Subcutaneous abdominal adipose tissue (tissue), 5 donors: Measurements from ENCODE around the gene SMKR1.
"Not testable (repeated sequence)": the region's sequence is repeated elsewhere in the genome, so short reads cannot be mapped to it uniquely, and the experiment has no call there.

Source experiments
- H3K27ac ChIP-seq: one replicate; pipeline ENCODE4 v1.7.0; 2013; ENCODE audit warnings: low read depth, mild to moderate bottlenecking, inconsistent platforms, low read length, moderate library complexity
- H3K27me3 ChIP-seq, 5 donors: one replicate each; pipeline ENCODE4 v1.7.0; 2013; ENCODE audit warnings: low read length in 5 of 5, inconsistent platforms in 1 of 5; ENCODE audit not compliant: control insufficient read depth in 5 of 5, insufficient read depth in 4 of 5
- H3K36me3 ChIP-seq, 5 donors: one replicate each; pipeline ENCODE4 v1.7.0; 2013; ENCODE audit warnings: low read length in 5 of 5; ENCODE audit not compliant: control insufficient read depth in 5 of 5, insufficient read depth in 5 of 5
- H3K4me1 ChIP-seq, 5 donors: one replicate each; pipeline ENCODE4 v1.7.0; 2013; ENCODE audit warnings: low read length in 5 of 5, mild to moderate bottlenecking in 3 of 5, moderate library complexity in 1 of 5; ENCODE audit not compliant: control insufficient read depth in 5 of 5, insufficient read depth in 5 of 5
- H3K4me3 ChIP-seq, 5 donors: one replicate each; pipeline ENCODE4 v1.7.0; 2013; ENCODE audit warnings: low read length in 5 of 5, low read depth in 1 of 5
- H3K9ac ChIP-seq, 5 donors: one replicate each; pipeline ENCODE4 v1.7.0; 2013; ENCODE audit warnings: low read length in 5 of 5, mild to moderate bottlenecking in 4 of 5, moderate library complexity in 3 of 5
- H3K9me3 ChIP-seq, 5 donors: one replicate each; pipeline ENCODE4 v1.7.0; 2013; ENCODE audit warnings: low read length in 5 of 5; ENCODE audit not compliant: control insufficient read depth in 5 of 5
- donor health status: healthy.
- donor health status: healthy.
- donor health status: healthy.
- donor health status: healthy.
- donor health status: healthy.

The SMKR1 gene

GRCh38 chr7:129465080-129465479 lies 37.3 kb upstream of the SMKR1 start:
- Histone ChIP-seq H3K27ac (no peak overlapping the region), H3K36me3 (no peaks in the 10 kb centered on the region), H3K9me3 (no peaks in the 10 kb centered on the region), H3K4me3 (no peak overlapping the region), H3K4me1 (no peaks in the 10 kb centered on the region), H3K27me3 (no peaks in the 10 kb centered on the region), H3K9ac (no peak overlapping the region)

GRCh38 chr7:129466796-129467195 lies 35.5 kb upstream of the SMKR1 start:
- Histone ChIP-seq H3K9me3 (no peaks in the 10 kb centered on the region), H3K36me3 (no peaks in the 10 kb centered on the region), H3K9ac (no peak overlapping the region), H3K27me3 (no peaks in the 10 kb centered on the region), H3K4me1 (no peaks in the 10 kb centered on the region), H3K4me3 (no peak overlapping the region), H3K27ac (no peak overlapping the region)

GRCh38 chr7:129468087-129468486 lies 34.2 kb upstream of the SMKR1 start:
- H3K9ac ChIP-seq: no peak overlapping the region
- H3K4me1 ChIP-seq: no peaks in the 10 kb centered on the region
- no peak overlapping the region for H3K27ac ChIP-seq
- H3K36me3 ChIP-seq: no peaks in the 10 kb centered on the region
- no peaks in the 10 kb centered on the region for H3K9me3 ChIP-seq
- no peak overlapping the region for H3K4me3 ChIP-seq
- no peaks in the 10 kb centered on the region for H3K27me3 ChIP-seq

- no peaks in the 10 kb centered on the region for H3K9me3 ChIP-seq
- H3K27me3 ChIP-seq: no peaks in the 10 kb centered on the region
- no peaks in the 10 kb centered on the region for H3K4me1 ChIP-seq
- H3K4me3 ChIP-seq: no peak overlapping the region
- H3K9ac ChIP-seq: no peak overlapping the region
- no peak overlapping the region for H3K27ac ChIP-seq
- H3K36me3 ChIP-seq: no peaks in the 10 kb centered on the region
Measured at GRCh38 chr7:129468547-129468946, 33.8 kb upstream of the SMKR1 start.

DNA sequence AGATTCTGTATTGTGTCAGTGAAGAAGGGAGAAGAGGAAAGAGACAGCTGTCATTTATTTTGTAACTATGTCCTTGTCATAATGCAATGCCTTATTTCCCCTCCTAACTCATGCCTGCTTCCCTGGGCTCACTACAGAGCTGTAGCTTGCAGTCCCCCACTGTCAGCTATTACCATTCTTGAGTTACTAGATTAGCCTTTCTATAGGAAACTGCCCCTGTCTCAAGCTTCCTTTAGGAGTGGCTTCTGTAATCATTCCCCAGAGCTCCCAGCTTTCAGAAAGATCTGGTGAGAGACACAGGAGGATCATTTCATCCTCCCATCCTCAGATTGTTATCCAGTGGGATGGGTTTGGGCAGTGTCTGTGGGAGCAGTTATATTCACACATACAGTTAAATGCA lies 32.4 kb upstream of the SMKR1 start:
- H3K9me3 ChIP-seq: no peaks in the 10 kb centered on the region
- no peak overlapping the region for H3K4me3 ChIP-seq
- H3K4me1 ChIP-seq: no peaks in the 10 kb centered on the region
- no peak overlapping the region for H3K9ac ChIP-seq
- no peaks in the 10 kb centered on the region for H3K36me3 ChIP-seq
- H3K27me3 ChIP-seq: no peaks in the 10 kb centered on the region
- no peak overlapping the region for H3K27ac ChIP-seq

- Histone ChIP-seq H3K9ac (no peak overlapping the region), H3K36me3 (no peaks in the 10 kb centered on the region), H3K27me3 (no peaks in the 10 kb centered on the region), H3K4me3 (no peak overlapping the region), H3K9me3 (no peaks in the 10 kb centered on the region), H3K4me1 (no peaks in the 10 kb centered on the region), H3K27ac (no peak overlapping the region)
Measured at GRCh38 chr7:129470411-129470810, 31.9 kb upstream of the SMKR1 start.

DNA sequence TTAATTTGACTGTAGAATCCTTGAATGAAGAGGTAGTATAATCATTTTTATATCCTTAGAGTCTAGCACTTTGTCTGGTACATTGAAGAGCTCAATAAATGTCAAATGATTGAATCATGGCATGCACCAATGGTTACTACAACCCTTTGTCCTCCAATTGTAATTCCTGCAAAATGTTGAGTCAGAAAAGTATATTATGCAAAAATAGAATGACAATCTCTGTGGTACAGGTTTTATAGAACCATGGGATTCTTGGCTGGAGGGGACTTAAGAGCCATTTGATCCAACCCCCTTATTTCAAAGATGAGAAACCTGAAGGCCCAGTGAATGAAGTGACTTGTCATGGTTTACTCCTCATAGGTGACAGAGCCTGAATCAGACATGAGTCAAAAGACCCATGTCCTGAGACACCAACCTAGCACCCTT lies 30.9 kb upstream of the SMKR1 start:
- Histone ChIP-seq H3K27ac (no peak overlapping the region), H3K9me3 (no peaks in the 10 kb centered on the region), H3K9ac (no peak overlapping the region), H3K4me1 (no peaks in the 10 kb centered on the region), H3K27me3 (no peaks in the 10 kb centered on the region), H3K36me3 (no peaks in the 10 kb centered on the region), H3K4me3 (no peak overlapping the region)

GRCh38 chr7:129475931-129476330 lies 26.4 kb upstream of the SMKR1 start:
- H3K4me3 ChIP-seq, H3K36me3 ChIP-seq, H3K9me3 ChIP-seq, H3K4me1 ChIP-seq, H3K27me3 ChIP-seq, H3K27ac ChIP-seq, H3K9ac ChIP-seq: not testable (repeated sequence)

DNA sequence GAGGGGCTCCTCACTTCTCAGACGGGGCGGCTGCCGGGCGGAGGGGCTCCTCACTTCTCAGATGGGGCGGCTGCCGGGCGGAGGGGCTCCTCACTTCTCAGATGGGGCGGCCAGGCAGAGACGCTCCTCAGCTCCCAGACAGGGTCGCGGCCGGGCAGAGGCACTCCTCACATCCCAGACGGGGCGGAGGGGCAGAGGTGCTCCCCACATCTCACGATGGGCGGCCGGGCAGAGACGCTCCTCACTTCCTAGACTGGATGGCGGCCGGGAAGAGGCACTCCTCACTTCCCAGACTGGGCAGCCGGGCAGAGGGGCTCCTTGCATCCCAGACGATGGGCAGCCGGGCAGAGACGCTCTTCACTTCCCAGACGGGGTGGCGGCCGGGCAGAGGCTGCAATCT lies 25.9 kb upstream of the SMKR1 start:
- H3K9me3 ChIP-seq, H3K4me1 ChIP-seq, H3K27ac ChIP-seq, H3K27me3 ChIP-seq, H3K9ac ChIP-seq, H3K4me3 ChIP-seq, H3K36me3 ChIP-seq: not testable (repeated sequence)

- Histone ChIP-seq H3K27me3 (no peaks in the 10 kb centered on the region), H3K9me3 (no peaks in the 10 kb centered on the region), H3K4me3 (no peak overlapping the region), H3K27ac (no peak overlapping the region), H3K4me1 (no peaks in the 10 kb centered on the region), H3K9ac (no peak overlapping the region), H3K36me3 (no peaks in the 10 kb centered on the region)
Measured at GRCh38 chr7:129479831-129480230, 22.5 kb upstream of the SMKR1 start.

DNA sequence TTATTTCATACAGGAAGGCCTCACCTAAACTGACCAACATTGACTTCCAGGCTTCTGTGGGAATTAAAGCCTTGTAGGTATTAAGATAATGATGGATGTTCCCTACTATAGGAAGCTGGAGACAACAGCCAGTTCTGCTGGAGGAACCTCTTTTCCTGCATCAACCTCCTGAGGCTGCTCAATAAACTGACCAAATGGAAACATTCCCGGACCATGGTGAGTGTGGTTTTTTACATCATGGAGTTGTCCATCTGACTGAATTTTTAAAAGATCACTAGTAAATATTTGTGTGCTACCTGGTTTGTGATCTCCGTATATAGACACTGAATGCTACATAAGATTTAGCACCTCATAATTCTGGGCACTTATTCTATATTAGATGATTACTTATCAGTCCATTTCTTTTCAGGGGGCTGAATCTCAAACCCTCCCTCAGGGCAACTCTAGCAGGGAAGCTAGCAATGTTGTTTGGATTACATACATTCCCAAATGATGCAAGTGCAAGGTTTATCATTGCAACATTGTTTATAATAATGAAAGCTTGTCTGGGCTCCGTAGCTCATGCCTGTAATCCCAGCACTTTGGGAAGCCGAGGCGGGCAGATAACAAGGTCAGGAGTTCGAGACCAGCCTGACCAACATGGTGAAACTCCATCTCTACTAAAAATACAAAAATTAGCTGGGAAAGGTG lies 21.5 kb upstream of the SMKR1 start:
- no peak overlapping the region for H3K27ac ChIP-seq
- no peaks in the 10 kb centered on the region for H3K36me3 ChIP-seq
- no peaks in the 10 kb centered on the region for H3K9me3 ChIP-seq
- no peaks in the 10 kb centered on the region for H3K4me1 ChIP-seq
- no peak overlapping the region for H3K4me3 ChIP-seq
- H3K9ac ChIP-seq: no peak overlapping the region
- H3K27me3 ChIP-seq: no peaks in the 10 kb centered on the region
